Mesenchymal stem cell (in vitro differentiated cells and primary cell): ENCODE measurements around the gene CHCHD3.

Source experiments
- DNase-seq: peaks from one replicate; pipeline ENCODE4 v3.0.0-alpha.2; 2013
- H2AFZ ChIP-seq: one replicate; pipeline ENCODE4 v1.6.1; 2013; ENCODE audit warnings: low read depth, mild to moderate bottlenecking, control low read depth, inconsistent platforms, low read length, moderate library complexity
- H2AK5ac ChIP-seq: 2 replicates; pipeline ENCODE4 v1.6.1; 2013; ENCODE audit warnings: low read length, moderate library complexity, mild to moderate bottlenecking, inconsistent platforms; ENCODE audit not compliant: severe bottlenecking
- H2BK120ac ChIP-seq: one replicate; pipeline ENCODE4 v1.6.1; 2013; ENCODE audit warnings: low read depth, mild to moderate bottlenecking, inconsistent platforms, low read length, moderate library complexity
- H2BK12ac ChIP-seq, 2 experiments: one replicate each; pipeline ENCODE4 v1.6.1; 2013; ENCODE audit warnings: inconsistent platforms in 2 of 2, low read length in 2 of 2, mild to moderate bottlenecking in 2 of 2, moderate library complexity in 2 of 2, control low read depth in 1 of 2
- H2BK15ac ChIP-seq: one replicate; pipeline ENCODE4 v1.6.1; 2013; ENCODE audit warnings: mild to moderate bottlenecking, low read depth, inconsistent platforms; ENCODE audit not compliant: poor library complexity, severe bottlenecking
- H2BK5ac ChIP-seq: 2 replicates; pipeline ENCODE4 v1.6.1; 2013; ENCODE audit warnings: low read depth, mild to moderate bottlenecking, low read length, control low read depth, inconsistent platforms; ENCODE audit not compliant: poor library complexity, severe bottlenecking
- H3K14ac ChIP-seq, 2 experiments: one replicate each; pipeline ENCODE4 v1.6.1; 2013; ENCODE audit warnings: inconsistent platforms in 2 of 2, low read length in 2 of 2, control low read depth in 1 of 2, mild to moderate bottlenecking in 1 of 2, moderate library complexity in 1 of 2
- H3K18ac ChIP-seq, 2 experiments: one replicate each; pipeline ENCODE4 v1.6.1; 2013; ENCODE audit warnings: inconsistent platforms in 2 of 2, low read length in 2 of 2, control low read depth in 1 of 2, low read depth in 1 of 2, mild to moderate bottlenecking in 1 of 2
- H3K23ac ChIP-seq, 2 experiments: one replicate each; pipeline ENCODE4 v1.6.1; 2013; ENCODE audit warnings: inconsistent platforms in 2 of 2, low read length in 2 of 2, mild to moderate bottlenecking in 2 of 2, moderate library complexity in 2 of 2, control low read depth in 1 of 2
- H3K27ac ChIP-seq: 2 replicates; pipeline ENCODE4 v1.5.1; 2013; ENCODE audit warnings: mild to moderate bottlenecking, moderate library complexity, low read length, control low read depth, inconsistent platforms; ENCODE audit not compliant: poor library complexity, severe bottlenecking
- H3K27me3 ChIP-seq, 2 experiments: 2 replicates each; pipeline versions ENCODE4 v1.6.1 to v1.7.0; 2013; ENCODE audit warnings: low read length in 2 of 2, mild to moderate bottlenecking in 2 of 2, moderate library complexity in 2 of 2, control low read depth in 1 of 2, inconsistent platforms in 1 of 2; ENCODE audit not compliant: control insufficient read depth in 1 of 2, insufficient read depth in 1 of 2
- H3K36me3 ChIP-seq, 2 experiments: 2 replicates each; pipeline versions ENCODE4 v1.6.1 to v1.7.0; 2013; ENCODE audit warnings: low read length in 2 of 2, control low read depth in 1 of 2, inconsistent platforms in 1 of 2, low read depth in 1 of 2, mild to moderate bottlenecking in 1 of 2; ENCODE audit not compliant: insufficient read depth in 2 of 2, control insufficient read depth in 1 of 2
- H3K4ac ChIP-seq, 2 experiments: one replicate each; pipeline ENCODE4 v1.6.1; 2013; ENCODE audit warnings: inconsistent platforms in 2 of 2, low read length in 2 of 2, mild to moderate bottlenecking in 2 of 2, moderate library complexity in 2 of 2, control low read depth in 1 of 2, low read depth in 1 of 2
- H3K4me1 ChIP-seq: 2 replicates; pipeline ENCODE4 v1.6.1; 2013; ENCODE audit warnings: low read depth, low read length, control low read depth; ENCODE audit not compliant: control insufficient read depth, insufficient read depth
- H3K4me2 ChIP-seq: 2 replicates; pipeline ENCODE4 v1.6.1; 2013; ENCODE audit warnings: low read length, mild to moderate bottlenecking, inconsistent platforms; ENCODE audit not compliant: poor library complexity, severe bottlenecking
- H3K4me3 ChIP-seq, 2 experiments: 2 replicates each; pipeline versions ENCODE4 v1.5.1 to v1.7.0; 2013; ENCODE audit warnings: low read length in 2 of 2, mild to moderate bottlenecking in 2 of 2, control low read depth in 1 of 2, low read depth in 1 of 2; ENCODE audit not compliant: insufficient read depth in 1 of 2
- H3K79me1 ChIP-seq: replicated peaks from 2 replicates; pipeline ENCODE4 v1.6.1; 2013; ENCODE audit warnings: mild to moderate bottlenecking, control low read depth, low read length, inconsistent platforms; ENCODE audit not compliant: poor library complexity, severe bottlenecking
- H3K9ac ChIP-seq: 2 replicates; pipeline ENCODE4 v1.7.0; 2013; ENCODE audit warnings: mild to moderate bottlenecking, low read length, moderate library complexity
- H3K9me3 ChIP-seq: 2 replicates; pipeline ENCODE4 v1.7.0; 2013; ENCODE audit warnings: mild to moderate bottlenecking, low read length; ENCODE audit not compliant: control insufficient read depth
- H4K8ac ChIP-seq: one replicate; pipeline ENCODE4 v1.6.1; 2013; ENCODE audit warnings: inconsistent platforms, mild to moderate bottlenecking, low read length, moderate library complexity
- H4K91ac ChIP-seq: one replicate; pipeline ENCODE4 v1.6.1; 2013; ENCODE audit warnings: mild to moderate bottlenecking, low read length, inconsistent platforms
- WGBS: methylation state at CpG from one replicate; pipeline ENCODE4 v1.1.7; 2013; ENCODE audit warnings: mixed read lengths; 5-methylcytosine and 5-hydroxymethylcytosine counted together

Gene CHCHD3

GRCh38 chr7:133081119-133081598 is 731 bp downstream of the CHCHD3 start:
- Histone ChIP-seq H3K27ac (no peak overlapping the region), H3K14ac (peak overlapping the region in 1 of 2 experiments; percentile 26), H3K4me2 (peak overlapping the region; percentile 88), H2BK5ac (no peak overlapping the region), H3K4me3 (peak overlapping the region; percentile 71 to 99), H3K27me3 (no peaks in the 10 kb centered on the region), H2AK5ac (no peak overlapping the region), H3K18ac (peak overlapping the region; percentile 83 to 92), H2AFZ (no peak overlapping the region), H3K23ac (no peak overlapping the region), H2BK120ac (no peak overlapping the region), H3K79me1 (peaks cover 3% of the 10 kb centered on the region), H4K8ac (peak overlapping the region; percentile 74), H3K9me3 (no peaks in the 10 kb centered on the region), H3K9ac (peak overlapping the region; percentile 93), H3K36me3 (peaks cover 0 to 8% of the 10 kb centered on the region in 2 experiments), H3K4ac (peak overlapping the region in 1 of 2 experiments; percentile 13), H2BK12ac (no peak overlapping the region), H2BK15ac (no peak overlapping the region), H4K91ac (no peak overlapping the region), H3K4me1 (no peaks in the 10 kb centered on the region)
- 6% methylated on average over 7 of the region's 8 CpGs for whole genome bisulfite sequencing
- DNase-seq, result peak; percentile 44

DNA sequence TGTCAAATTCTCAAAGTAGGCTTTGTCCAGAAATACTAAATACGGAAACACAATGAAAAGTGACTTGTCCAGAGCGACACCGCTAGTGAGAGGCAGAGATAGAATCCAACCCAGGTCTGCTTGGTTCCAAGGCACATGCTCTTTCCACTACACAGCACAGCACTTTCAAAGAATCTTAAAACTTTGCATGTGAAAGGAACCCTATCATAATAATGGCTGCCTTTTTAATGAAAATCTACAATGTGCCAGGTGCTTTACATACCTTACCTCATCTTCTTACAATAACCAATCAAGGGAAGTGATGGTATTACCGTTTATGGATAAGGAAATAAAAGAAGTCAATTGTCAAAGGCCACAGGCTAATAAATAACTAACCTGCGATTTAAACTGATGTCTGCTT is 2.6 kb downstream of the CHCHD3 start:
- H3K4me2 ChIP-seq, result no peak overlapping the region
- H4K8ac ChIP-seq, result no peak overlapping the region
- 96% methylated on average over 4 of the region's 5 CpGs for WGBS
- DNase-seq, result no peak
- H3K14ac ChIP-seq, result no peak overlapping the region
- no peaks in the 10 kb centered on the region for H3K27me3 ChIP-seq
- H2BK5ac ChIP-seq, result no peak overlapping the region
- H2BK15ac ChIP-seq, result no peak overlapping the region
- no peak overlapping the region for H3K27ac ChIP-seq
- peaks cover 0 to 15% of the 10 kb centered on the region in 2 experiments for H3K36me3 ChIP-seq
- H3K79me1 ChIP-seq, result peaks cover 8% of the 10 kb centered on the region
- H2BK120ac ChIP-seq, result no peak overlapping the region
- no peak overlapping the region for H2BK12ac ChIP-seq
- no peak overlapping the region for H3K9ac ChIP-seq
- H3K9me3 ChIP-seq, result no peaks in the 10 kb centered on the region
- no peak overlapping the region for H3K4ac ChIP-seq
- no peak overlapping the region for H2AK5ac ChIP-seq
- H3K23ac ChIP-seq, result no peak overlapping the region
- H4K91ac ChIP-seq, result no peak overlapping the region
- no peaks in the 10 kb centered on the region for H3K4me1 ChIP-seq
- H3K18ac ChIP-seq, result no peak overlapping the region
- H2AFZ ChIP-seq, result no peak overlapping the region
- no peak overlapping the region for H3K4me3 ChIP-seq

GRCh38 chr7:133077394-133077793 is 4.5 kb downstream of the CHCHD3 start:
- no peak overlapping the region for H3K4ac ChIP-seq
- H4K91ac ChIP-seq, result no peak overlapping the region
- no peaks in the 10 kb centered on the region for H3K9me3 ChIP-seq
- no peaks in the 10 kb centered on the region for H3K27me3 ChIP-seq
- no peaks in the 10 kb centered on the region for H3K4me1 ChIP-seq
- H2BK12ac ChIP-seq, result no peak overlapping the region
- 100% methylated on average over 4 of the region's 4 CpGs for WGBS
- no peak overlapping the region for H2BK5ac ChIP-seq
- H2BK120ac ChIP-seq, result no peak overlapping the region
- H3K18ac ChIP-seq, result no peak overlapping the region
- H2AFZ ChIP-seq, result no peak overlapping the region
- H3K36me3 ChIP-seq, result peaks cover 0 to 15% of the 10 kb centered on the region in 2 experiments
- no peak overlapping the region for H3K14ac ChIP-seq
- peaks cover 15% of the 10 kb centered on the region for H3K79me1 ChIP-seq
- DNase-seq, result no peak
- no peak overlapping the region for H3K27ac ChIP-seq
- no peak overlapping the region for H3K23ac ChIP-seq
- H2BK15ac ChIP-seq, result no peak overlapping the region
- no peak overlapping the region for H4K8ac ChIP-seq
- H3K9ac ChIP-seq, result no peak overlapping the region
- no peak overlapping the region for H3K4me3 ChIP-seq
- no peak overlapping the region for H2AK5ac ChIP-seq
- H3K4me2 ChIP-seq, result no peak overlapping the region

DNA sequence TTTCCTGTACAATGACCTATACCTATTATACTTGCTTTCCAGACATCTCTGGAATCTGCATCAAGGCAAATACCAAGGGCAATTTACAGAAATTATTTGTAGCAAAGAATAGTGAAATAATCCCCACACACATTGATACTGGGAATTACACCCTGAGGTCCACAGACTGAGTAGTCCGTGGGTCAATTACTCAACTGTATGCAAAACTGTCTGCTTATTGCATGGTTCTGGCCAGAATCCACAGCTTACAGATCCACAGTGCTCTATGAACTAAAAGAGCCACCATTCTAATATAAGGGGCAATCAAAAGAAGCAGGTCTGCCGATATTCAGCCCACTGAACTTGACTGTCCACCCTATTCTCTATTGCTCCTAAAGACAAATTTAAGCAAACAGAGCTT is 5.7 kb downstream of the CHCHD3 start:
- H4K8ac ChIP-seq, result no peak overlapping the region
- 94% methylated on average over 2 of the region's 2 CpGs for WGBS
- H2BK12ac ChIP-seq, result no peak overlapping the region
- no peak overlapping the region for H3K18ac ChIP-seq
- H3K14ac ChIP-seq, result no peak overlapping the region
- H2BK120ac ChIP-seq, result no peak overlapping the region
- no peak overlapping the region for H3K4me3 ChIP-seq
- H2BK5ac ChIP-seq, result no peak overlapping the region
- H3K4me1 ChIP-seq, result no peaks in the 10 kb centered on the region
- H4K91ac ChIP-seq, result no peak overlapping the region
- H3K79me1 ChIP-seq, result peaks cover 17% of the 10 kb centered on the region
- H3K27me3 ChIP-seq, result no peaks in the 10 kb centered on the region
- no peak overlapping the region for H3K4ac ChIP-seq
- no peaks in the 10 kb centered on the region for H3K9me3 ChIP-seq
- no peak overlapping the region for H2AK5ac ChIP-seq
- peaks cover 0 to 15% of the 10 kb centered on the region in 2 experiments for H3K36me3 ChIP-seq
- no peak overlapping the region for H3K27ac ChIP-seq
- no peak overlapping the region for H2AFZ ChIP-seq
- H3K9ac ChIP-seq, result no peak overlapping the region
- DNase-seq, result no peak
- no peak overlapping the region for H2BK15ac ChIP-seq
- H3K23ac ChIP-seq, result no peak overlapping the region
- no peak overlapping the region for H3K4me2 ChIP-seq
